ENCODE results near the gene LANCL2. TPM values are rescaled to one million over a fixed set of nuclear protein-coding genes. Genes with fewer than 3 reads are reported as not detected.
A peak's percentile ranks its signal among the peaks of the same experiment; 100 is the strongest.

Gene LANCL2
- total and polyA plus RNA-seq, 2 of the 4 experiments (the other 2 are of a cell fraction): 11.7 to 17.9 TPM

GRCh38 chr7:55365205-55365674 is at the start of gene LANCL2 (continued):
- TF ChIP-seq, protein P1, sequence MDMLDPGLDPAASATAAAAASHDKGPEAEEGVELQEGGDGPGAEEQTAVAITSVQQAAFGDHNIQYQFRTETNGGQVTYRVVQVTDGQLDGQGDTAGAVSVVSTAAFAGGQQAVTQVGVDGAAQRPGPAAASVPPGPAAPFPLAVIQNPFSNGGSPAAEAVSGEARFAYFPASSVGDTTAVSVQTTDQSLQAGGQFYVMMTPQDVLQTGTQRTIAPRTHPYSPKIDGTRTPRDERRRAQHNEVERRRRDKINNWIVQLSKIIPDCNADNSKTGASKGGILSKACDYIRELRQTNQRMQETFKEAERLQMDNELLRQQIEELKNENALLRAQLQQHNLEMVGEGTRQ (IDR thresholded peaks at IDR 0.05; ENCODE audit: low read depth, low read length): no peak
- TF ChIP-seq BHLHE40 (IDR thresholded peaks at IDR 0.05; ENCODE audit: low read depth, low read length): no peak
- no peak for TF ChIP-seq MXI1 (IDR thresholded peaks at IDR 0.05; ENCODE audit: borderline replicate concordance, low read depth, low read length)

- DNase-seq (peak; percentile 95), ATAC-seq (ENCODE audit: low read depth) (peak; percentile 100)
- H3K4ac ChIP-seq (ENCODE audit: low read depth, low read length): no peak overlapping the region
- ChIA-PET CTCF (no interaction called here), POLR2A (ENCODE audit: unreplicated experiment) (no interaction called here)
- no TSS peak for BruUV-seq (replicated peaks)
- H2AK9ac ChIP-seq (replicated peaks; ENCODE audit: low read depth, low read length, poor library complexity): no peak overlapping the region
- no peak overlapping the region for H3K56ac ChIP-seq (ENCODE audit: extremely low read depth, insufficient read depth, low read length)
- H2AK5ac ChIP-seq (ENCODE audit: low read depth, low read length): no peak overlapping the region
- H4K8ac ChIP-seq (ENCODE audit: low read depth in 2 of 2, low read length in 2 of 2): no peak overlapping the region
- no peak overlapping the region for H3K18ac ChIP-seq (ENCODE audit: low read depth, low read length)
- peak overlapping the region; percentile 64 for H2AFZ ChIP-seq (replicated peaks; ENCODE audit: low read length, poor library complexity)
- H2BK5ac ChIP-seq (ENCODE audit: low read depth, low read length, poor library complexity, severe bottlenecking): no peak overlapping the region
- no peak overlapping the region for H2BK20ac ChIP-seq (ENCODE audit: low read depth, low read length)
- in situ Hi-C loops (cut with MboI; ENCODE audit: low sequenced_read_pairs) (no loop called here), intact Hi-C loops (cut with micrococcal nuclease) (no loop called here), dilution Hi-C loops (cut with HindIII; ENCODE audit: low sequenced_read_pairs, unreplicated experiment) (no loop called here)
- H3K9me1 ChIP-seq (ENCODE audit: insufficient read depth, low read length): peaks cover 3% of the 10 kb centered on the region; the same call in 1 of the 2 replicates
- H3K36me3 ChIP-seq (ENCODE audit: control insufficient read depth, insufficient read depth, low read length): no peaks in the 10 kb centered on the region
- H3K14ac ChIP-seq (replicated peaks; ENCODE audit: low read depth, low read length): no peak overlapping the region
- 0% methylated on average over 2 of the region's 5 CpGs; no CpG with 5 or more reads in 1 of the 2 experiments for WGBS, 2 experiments (ENCODE audit: extremely low coverage in 2 of 2, insufficient read length in 1 of 2)
- H3K4me1 ChIP-seq (ENCODE audit: control insufficient read depth, insufficient read depth, low read length): peaks cover 2% of the 10 kb centered on the region
- no peak overlapping the region for H3K4me3 ChIP-seq (ENCODE audit: insufficient read depth, low read depth, low read length)
- TF ChIP-seq, protein P2, sequence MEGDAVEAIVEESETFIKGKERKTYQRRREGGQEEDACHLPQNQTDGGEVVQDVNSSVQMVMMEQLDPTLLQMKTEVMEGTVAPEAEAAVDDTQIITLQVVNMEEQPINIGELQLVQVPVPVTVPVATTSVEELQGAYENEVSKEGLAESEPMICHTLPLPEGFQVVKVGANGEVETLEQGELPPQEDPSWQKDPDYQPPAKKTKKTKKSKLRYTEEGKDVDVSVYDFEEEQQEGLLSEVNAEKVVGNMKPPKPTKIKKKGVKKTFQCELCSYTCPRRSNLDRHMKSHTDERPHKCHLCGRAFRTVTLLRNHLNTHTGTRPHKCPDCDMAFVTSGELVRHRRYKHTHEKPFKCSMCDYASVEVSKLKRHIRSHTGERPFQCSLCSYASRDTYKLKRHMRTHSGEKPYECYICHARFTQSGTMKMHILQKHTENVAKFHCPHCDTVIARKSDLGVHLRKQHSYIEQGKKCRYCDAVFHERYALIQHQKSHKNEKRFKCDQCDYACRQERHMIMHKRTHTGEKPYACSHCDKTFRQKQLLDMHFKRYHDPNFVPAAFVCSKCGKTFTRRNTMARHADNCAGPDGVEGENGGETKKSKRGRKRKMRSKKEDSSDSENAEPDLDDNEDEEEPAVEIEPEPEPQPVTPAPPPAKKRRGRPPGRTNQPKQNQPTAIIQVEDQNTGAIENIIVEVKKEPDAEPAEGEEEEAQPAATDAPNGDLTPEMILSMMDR (conservative IDR thresholded peaks at IDR 0.05; ENCODE audit: low read depth, low read length): no peak
- 0 out of 2 replicates have a peak, but pooled peaks have one; percentile 37 for TF ChIP-seq FOS (IDR thresholded peaks at IDR 0.05; ENCODE audit: low read depth, low read length)
- peak; percentile 20; the same call in 1 of the 2 replicates for TF ChIP-seq BHLHE40 (IDR thresholded peaks at IDR 0.05; ENCODE audit: low read depth, low read length)
- peak; percentile 75 for TF ChIP-seq MAFK (IDR thresholded peaks at IDR 0.05; ENCODE audit: low read depth, low read length)
- no peaks in the 10 kb centered on the region for H3K9me3 ChIP-seq (ENCODE audit: control insufficient read depth, insufficient read depth, low read length)
- no peak overlapping the region for H3K27ac ChIP-seq (ENCODE audit: insufficient read depth, low read length)
- peaks cover under 1% of the 10 kb centered on the region; the same call in 1 of the 2 replicates for H3K27me3 ChIP-seq (ENCODE audit: control insufficient read depth, insufficient read depth, low read length)
- no peaks in the 10 kb centered on the region for H3K79me1 ChIP-seq (ENCODE audit: low read depth in 1 of 2, low read length in 2 of 2)
- no peak overlapping the region for H2BK120ac ChIP-seq (ENCODE audit: low read depth, low read length)
- no peak overlapping the region for H4K91ac ChIP-seq (ENCODE audit: insufficient read depth, low read depth, low read length)
- no peak overlapping the region for H2BK15ac ChIP-seq (ENCODE audit: low read depth, low read length)
- H3K4me2 ChIP-seq (ENCODE audit: low read depth, low read length): peak overlapping the region; percentile 14; the same call in 1 of the 2 replicates
- H4K5ac ChIP-seq (ENCODE audit: low read depth, low read length): no peak overlapping the region
- no peak overlapping the region for H3K9ac ChIP-seq (ENCODE audit: low read depth, low read length)
- H4K20me1 ChIP-seq (ENCODE audit: insufficient read depth, low read length): no peaks in the 10 kb centered on the region
- H3K23ac ChIP-seq (ENCODE audit: low read depth, low read length): no peak overlapping the region
Observed at GRCh38 chr7:55325371-55325792, 39.8 kb upstream of the LANCL2 start.

Measured in IMR-90 (cell line).